Measurements from ENCODE around the gene RELL1.

GRCh38 chr4:37651781-37652377 is 34.3 kb downstream of the RELL1 start:
- TF ChIP-seq EZH2 (IDR thresholded peaks at IDR 0.05; ENCODE audit: insufficient read depth, low read length) (no peak), CTCF (IDR thresholded peaks at IDR 0.05; ENCODE audit: insufficient read depth, low read depth, low read length) (no peak)
